Measurements from ENCODE around the gene OR10H2. TPM values are rescaled to one million over a fixed set of nuclear protein-coding genes. Genes with fewer than 3 reads are reported as not detected.

The OR10H2 gene
- total RNA-seq, 4 donors from 2014 or later = 0.64 TPM; not detected in 3

DNA sequence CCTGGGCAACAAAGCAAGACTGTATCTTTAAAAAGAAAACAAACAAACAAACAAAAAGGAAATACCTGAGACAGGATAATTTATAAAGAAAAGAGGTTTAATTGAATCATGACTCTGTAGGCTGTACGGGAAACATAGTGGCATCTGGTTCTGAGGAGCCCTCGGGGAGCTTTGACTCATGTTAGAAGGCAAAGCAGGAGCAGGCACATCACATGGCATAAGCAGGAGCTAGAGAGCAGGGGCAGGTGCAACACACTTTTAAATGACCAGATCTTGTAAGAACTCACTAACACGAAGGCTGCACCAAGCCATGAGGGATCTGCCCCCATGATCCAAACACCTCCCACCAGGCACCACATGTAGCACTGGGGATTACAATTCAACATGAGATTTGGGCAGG, 13.2 kb upstream of the OR10H2 start:
- WGBS, 2 donors (ENCODE audit: low coverage in 1 of 2) = 55% methylated on average over 3 of the region's 3 CpGs; no CpG with 5 or more reads in 1 of the 2 donors
- intact Hi-C loops (cut with DNase I; ENCODE audit: low total_unique reads) (no loop called here), in situ Hi-C loops (cut with MboI; ENCODE audit: low pct_ligation_motif_present in 1 of 4, low pct_unique_long_range_greater_than_20kb in 1 of 4, low sequenced_read_pairs in 3 of 4) (no loop called here)
- Histone ChIP-seq H3K4me1 (peaks cover 0 to 9% (median 3%) of the 10 kb centered on the region in 4 donors), H3K36me3 (no peaks in the 10 kb centered on the region), H3K27ac (no peak overlapping the region), H3K9me3 (no peaks in the 10 kb centered on the region), H3K27me3 (no peaks in the 10 kb centered on the region), H3K4me3 (no peak overlapping the region)
- TF ChIP-seq POLR2A (IDR thresholded peaks at IDR 0.05) (no peak), CTCF (IDR thresholded peaks at IDR 0.05) (no peak), POLR2AphosphoS5 (IDR thresholded peaks at IDR 0.05) (no peak), EP300 (IDR thresholded peaks at IDR 0.05; ENCODE audit: low read depth) (no peak)
- no peak for DNase-seq

- Histone ChIP-seq H3K4me3 (no peak overlapping the region), H3K4me1 (peaks cover 0 to 9% (median 3%) of the 10 kb centered on the region in 4 donors), H3K27ac (peak overlapping the region in 3 of 4 donors; percentile 34 to 60 (median 45)), H3K36me3 (no peaks in the 10 kb centered on the region), H3K27me3 (peaks cover under 1% of the 10 kb centered on the region), H3K9me3 (no peaks in the 10 kb centered on the region)
- TF ChIP-seq POLR2AphosphoS5 (IDR thresholded peaks at IDR 0.05) = no peak
- TF ChIP-seq CTCF (IDR thresholded peaks at IDR 0.05) = no peak
- no peak for TF ChIP-seq EP300 (IDR thresholded peaks at IDR 0.05; ENCODE audit: low read depth)
- TF ChIP-seq POLR2A (IDR thresholded peaks at IDR 0.05) = no peak
- intact Hi-C loops (cut with DNase I; ENCODE audit: low total_unique reads) (no loop called here), in situ Hi-C loops (cut with MboI; ENCODE audit: low pct_ligation_motif_present in 1 of 4, low pct_unique_long_range_greater_than_20kb in 1 of 4, low sequenced_read_pairs in 3 of 4) (no loop called here)
- WGBS, 2 donors (ENCODE audit: low coverage in 1 of 2) = 50 to 63% methylated on average over 1 of the region's 1 CpG
- DNase-seq = no peak
Measured at GRCh38 chr19:15715642-15716041, 12.2 kb upstream of the OR10H2 start.

- no peaks in the 10 kb centered on the region for H3K9me3 ChIP-seq
- no peak overlapping the region for H3K4me3 ChIP-seq
- 55% methylated on average over 4 of the region's 6 CpGs; no CpG with 5 or more reads in 1 of the 2 donors for WGBS, 2 donors (ENCODE audit: low coverage in 1 of 2)
- TF ChIP-seq EP300 (IDR thresholded peaks at IDR 0.05; ENCODE audit: low read depth) (no peak), CTCF (IDR thresholded peaks at IDR 0.05) (no peak), POLR2A (IDR thresholded peaks at IDR 0.05) (no peak), POLR2AphosphoS5 (IDR thresholded peaks at IDR 0.05) (no peak)
- no peak overlapping the region for H3K27ac ChIP-seq
- in situ Hi-C loops (cut with MboI; ENCODE audit: low pct_ligation_motif_present in 1 of 4, low pct_unique_long_range_greater_than_20kb in 1 of 4, low sequenced_read_pairs in 3 of 4) = no loop called here
- H3K27me3 ChIP-seq = peaks cover 11% of the 10 kb centered on the region
- peaks cover 0 to 9% (median 3%) of the 10 kb centered on the region in 4 donors for H3K4me1 ChIP-seq
- no peak for DNase-seq
- intact Hi-C loops (cut with DNase I; ENCODE audit: low total_unique reads) = no loop called here
- H3K36me3 ChIP-seq = no peaks in the 10 kb centered on the region
Measured at GRCh38 chr19:15717809-15718208, 10.0 kb upstream of the OR10H2 start.

GRCh38 chr19:15721268-15721667, 6.6 kb upstream of the OR10H2 start:
- Histone ChIP-seq H3K9me3 (no peaks in the 10 kb centered on the region), H3K27me3 (peaks cover 45% of the 10 kb centered on the region), H3K36me3 (no peaks in the 10 kb centered on the region), H3K4me3 (no peak overlapping the region), H3K27ac (no peak overlapping the region), H3K4me1 (peaks cover 0 to 4% (median 1%) of the 10 kb centered on the region in 4 donors)
- in situ Hi-C loops (cut with MboI; ENCODE audit: low pct_ligation_motif_present in 1 of 4, low pct_unique_long_range_greater_than_20kb in 1 of 4, low sequenced_read_pairs in 3 of 4) (no loop called here), intact Hi-C loops (cut with DNase I; ENCODE audit: low total_unique reads) (no loop called here)
- WGBS, 2 donors (ENCODE audit: low coverage in 1 of 2) = 83% methylated on average over 1 of the region's 1 CpG; no CpG with 5 or more reads in 1 of the 2 donors
- no peak for DNase-seq
- TF ChIP-seq CTCF (IDR thresholded peaks at IDR 0.05) (no peak), POLR2A (IDR thresholded peaks at IDR 0.05) (no peak), POLR2AphosphoS5 (IDR thresholded peaks at IDR 0.05) (no peak), EP300 (IDR thresholded peaks at IDR 0.05; ENCODE audit: low read depth) (no peak)
